ENCODE measurements around the gene SLC17A4.

The SLC17A4 gene

DNA sequence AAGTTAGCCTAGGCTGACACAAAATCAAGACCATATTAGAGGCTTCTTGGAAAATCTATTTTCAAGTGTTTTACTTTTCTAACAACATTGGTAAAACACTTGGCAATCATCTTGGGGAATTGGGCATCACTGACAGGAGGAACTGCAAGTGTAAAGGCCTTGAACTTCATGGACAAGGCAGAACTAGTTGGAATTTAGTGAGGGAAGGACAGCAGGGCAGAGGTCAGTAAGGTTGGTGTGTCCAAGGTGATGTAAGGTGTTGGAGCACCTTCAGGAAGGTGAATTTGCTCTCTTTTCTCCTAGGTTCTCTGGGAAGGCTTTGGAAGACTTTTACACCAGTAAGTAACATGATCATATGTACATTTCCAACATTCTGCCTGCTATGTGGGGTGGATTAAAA is 1.5 kb upstream of the SLC17A4 start:
- no peak for DNase-seq

DNA sequence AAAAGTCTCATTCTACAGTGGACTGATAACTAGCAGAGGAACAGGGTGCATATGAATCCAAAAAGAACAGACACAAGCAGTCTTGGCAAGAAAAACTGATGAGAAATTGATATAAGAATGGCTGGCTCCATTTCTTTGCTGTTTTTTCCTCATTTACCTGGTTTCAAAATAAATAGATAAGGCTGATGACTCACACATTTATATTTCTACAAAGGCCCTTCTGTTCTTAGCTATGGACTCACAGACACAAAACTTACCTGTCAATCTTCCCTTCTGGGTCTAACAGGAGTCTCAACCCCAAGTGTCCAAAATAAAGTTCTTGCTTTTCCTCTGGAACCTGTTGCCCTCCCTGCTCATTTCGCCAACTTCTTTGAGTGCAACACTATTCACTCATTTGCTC is 941 bp downstream of the SLC17A4 start:
- DNase-seq, result no peak

DNA sequence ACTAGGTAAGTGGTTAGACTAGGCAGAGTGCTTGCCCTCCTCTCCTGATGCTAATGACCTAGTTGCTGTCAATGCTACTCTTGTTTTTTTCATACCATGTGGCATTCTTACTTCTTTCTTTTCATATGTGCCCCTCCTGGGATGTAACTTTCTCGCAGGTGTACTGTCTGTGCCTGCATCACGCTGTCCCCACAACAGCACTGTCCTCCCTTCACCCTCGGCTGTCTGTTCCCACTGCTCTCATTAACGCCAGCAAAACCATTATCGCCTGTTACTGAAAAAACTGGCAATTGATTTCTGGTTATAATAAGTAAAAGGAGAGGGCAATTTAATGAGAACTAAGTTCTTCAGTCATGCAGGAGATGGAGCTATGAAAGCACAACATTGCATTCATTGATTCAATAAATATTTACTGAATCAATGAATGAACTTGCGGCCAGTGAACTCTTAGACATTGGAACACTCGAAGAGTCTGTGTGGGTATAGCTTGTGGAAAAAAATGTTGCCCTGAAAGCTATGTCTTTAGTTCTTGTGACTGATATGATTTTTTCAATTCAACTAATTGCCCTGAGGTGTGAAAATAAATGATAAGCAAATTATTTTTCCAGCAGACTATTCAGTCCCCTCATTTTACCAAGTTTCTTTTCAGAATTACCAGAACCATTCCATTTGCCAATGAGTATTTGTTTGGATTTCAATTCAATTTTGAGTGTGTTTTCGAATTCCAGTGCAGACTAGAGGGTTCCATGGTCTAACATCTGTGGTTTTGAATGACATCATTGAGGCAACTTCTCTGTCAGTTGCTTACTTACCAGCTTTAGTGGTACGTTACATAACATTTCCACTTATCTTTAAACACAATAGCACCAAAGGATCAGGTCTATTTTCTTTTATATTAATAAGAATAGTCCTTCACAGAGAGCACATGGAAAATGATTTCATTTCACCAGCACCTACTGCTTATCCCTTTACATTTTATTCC is 2.1 kb downstream of the SLC17A4 start:
- DNase-seq, result no peak

DNA sequence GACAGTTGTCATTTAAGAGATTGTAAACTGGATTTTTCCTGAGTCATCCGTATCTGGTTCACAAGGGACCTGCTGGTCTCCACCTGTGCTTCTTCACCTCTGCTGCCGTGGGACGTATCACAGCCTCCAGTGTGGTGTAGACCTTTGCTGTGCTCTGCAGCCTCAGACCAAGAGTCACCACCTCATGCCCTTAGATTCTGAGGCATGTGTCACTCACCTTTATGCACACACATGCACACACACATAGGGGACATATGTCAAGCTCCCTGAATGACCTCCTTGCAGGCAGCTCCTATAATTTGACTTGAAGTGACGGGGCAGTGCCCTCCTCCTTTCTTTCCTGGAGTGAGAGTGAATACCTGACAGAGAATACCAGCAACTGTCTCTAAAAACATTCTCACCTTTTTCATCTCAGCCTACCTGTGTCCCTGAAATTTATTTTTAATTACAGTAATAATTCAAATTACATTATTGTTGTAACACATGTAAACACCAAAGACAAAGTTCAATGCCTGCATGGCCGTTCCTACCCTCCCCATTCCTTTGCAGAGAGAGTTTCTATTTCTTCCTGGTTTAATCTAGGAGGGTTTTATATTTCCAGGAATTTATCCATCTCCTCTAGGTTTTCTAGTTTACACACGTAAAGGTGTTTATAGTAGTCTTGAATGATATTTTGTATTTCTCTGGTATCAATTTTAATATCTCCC is 3.5 kb downstream of the SLC17A4 start:
- DNase-seq, result no peak

DNA sequence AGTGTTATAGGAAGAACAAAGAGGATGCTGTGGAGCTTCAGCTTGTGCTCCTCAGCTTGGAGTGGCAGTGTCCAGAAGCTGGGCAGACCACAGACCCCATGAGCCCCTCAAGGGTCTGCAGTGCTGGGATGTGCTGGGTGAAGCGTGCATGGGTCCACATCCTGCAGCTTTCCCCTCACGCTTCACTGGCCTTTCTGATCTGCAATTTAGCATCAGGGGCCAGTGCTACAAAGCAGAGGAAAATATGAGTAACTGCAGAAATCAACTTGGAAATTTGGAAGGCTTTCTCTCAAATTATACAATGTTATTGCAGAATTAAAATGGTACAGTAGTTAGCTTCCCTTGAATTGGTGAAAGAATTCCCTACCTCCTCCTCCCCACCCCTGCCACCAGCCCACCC is 10.1 kb downstream of the SLC17A4 start:
- DNase-seq, result no peak

DNA sequence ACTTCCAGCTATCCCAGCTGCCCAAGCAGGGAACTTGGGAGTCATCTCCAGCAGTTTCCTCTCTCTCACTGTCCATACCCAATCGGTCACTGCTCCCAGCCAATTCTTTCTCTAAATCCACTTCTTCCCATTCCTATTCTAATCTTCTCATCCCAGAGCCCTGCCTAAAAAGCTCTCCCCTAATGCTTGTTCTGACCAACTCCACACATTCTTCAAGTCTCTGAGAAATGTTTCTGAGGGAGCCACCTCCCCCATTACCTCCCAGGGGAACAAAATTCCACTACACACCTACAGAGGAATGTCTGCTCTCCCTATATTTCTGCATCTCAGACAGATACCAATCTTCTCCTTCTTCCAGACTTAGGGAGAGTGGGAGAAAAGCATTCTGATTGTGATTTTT is 14.0 kb downstream of the SLC17A4 start:
- no peak for DNase-seq

DNA sequence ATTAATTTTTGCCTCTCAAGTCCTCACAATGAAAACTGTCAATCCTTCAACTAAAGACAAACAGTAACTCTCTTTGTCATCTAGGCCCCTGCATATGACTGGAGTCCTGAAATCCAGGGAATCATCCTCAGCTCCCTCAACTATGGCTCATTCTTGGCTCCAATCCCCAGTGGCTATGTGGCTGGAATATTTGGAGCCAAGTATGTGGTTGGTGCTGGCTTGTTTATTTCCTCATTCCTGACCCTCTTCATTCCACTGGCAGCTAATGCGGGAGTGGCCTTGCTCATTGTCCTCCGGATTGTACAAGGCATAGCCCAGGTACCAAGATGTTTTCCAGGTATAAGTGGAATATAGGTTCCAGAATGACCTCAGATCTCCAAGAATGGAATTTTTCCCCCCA is 15.4 kb downstream of the SLC17A4 start:
- DNase-seq, result no peak

DNA sequence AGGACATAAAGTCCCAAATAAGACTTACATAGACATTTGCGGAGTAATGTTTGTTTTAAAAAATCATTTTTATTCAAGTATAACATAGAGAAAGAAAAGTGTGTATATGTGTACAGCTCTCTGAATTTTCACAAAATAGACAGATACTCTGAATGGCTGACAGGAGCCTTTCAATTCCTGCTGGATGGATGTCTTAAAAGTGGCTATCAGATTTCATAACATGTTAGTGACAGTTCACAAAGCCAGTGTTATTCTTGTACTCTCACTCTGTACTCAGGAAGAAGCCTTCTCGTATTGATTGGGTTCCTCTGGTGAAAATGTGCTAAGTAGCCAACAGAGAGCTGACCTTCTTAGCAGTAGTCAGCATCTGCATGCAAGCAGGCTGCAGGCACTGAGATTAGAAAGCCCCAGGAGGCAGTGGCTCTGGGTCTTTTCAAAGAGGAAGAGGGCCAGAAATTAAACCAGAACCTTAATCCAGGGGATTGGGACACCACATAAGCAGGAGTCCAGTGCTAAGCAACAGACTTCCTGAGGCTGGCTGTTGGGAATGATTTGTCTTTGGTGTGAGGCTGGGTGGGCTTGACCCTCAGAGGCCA is 19.7 kb downstream of the SLC17A4 start:
- no peak for DNase-seq

DNA sequence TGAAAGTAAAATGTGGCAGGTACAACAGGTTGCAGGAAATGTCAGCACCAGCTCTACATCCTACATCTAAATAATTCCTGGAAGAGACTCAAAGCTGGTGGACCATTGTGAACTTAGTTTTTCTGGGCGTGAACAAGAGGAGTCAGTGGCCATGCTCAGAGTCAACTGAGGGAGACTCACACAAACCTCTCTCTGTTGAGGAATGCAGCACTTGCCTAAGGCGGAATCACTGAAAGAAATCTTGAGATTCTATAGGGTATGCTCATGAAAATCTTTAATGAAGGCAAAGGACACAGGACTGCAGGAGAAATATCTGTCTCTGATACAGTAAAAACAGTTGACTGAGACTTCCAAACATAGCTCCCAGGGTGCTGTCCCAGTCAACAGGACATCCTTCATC is 22.5 kb downstream of the SLC17A4 start:
- no peak for DNase-seq

DNA sequence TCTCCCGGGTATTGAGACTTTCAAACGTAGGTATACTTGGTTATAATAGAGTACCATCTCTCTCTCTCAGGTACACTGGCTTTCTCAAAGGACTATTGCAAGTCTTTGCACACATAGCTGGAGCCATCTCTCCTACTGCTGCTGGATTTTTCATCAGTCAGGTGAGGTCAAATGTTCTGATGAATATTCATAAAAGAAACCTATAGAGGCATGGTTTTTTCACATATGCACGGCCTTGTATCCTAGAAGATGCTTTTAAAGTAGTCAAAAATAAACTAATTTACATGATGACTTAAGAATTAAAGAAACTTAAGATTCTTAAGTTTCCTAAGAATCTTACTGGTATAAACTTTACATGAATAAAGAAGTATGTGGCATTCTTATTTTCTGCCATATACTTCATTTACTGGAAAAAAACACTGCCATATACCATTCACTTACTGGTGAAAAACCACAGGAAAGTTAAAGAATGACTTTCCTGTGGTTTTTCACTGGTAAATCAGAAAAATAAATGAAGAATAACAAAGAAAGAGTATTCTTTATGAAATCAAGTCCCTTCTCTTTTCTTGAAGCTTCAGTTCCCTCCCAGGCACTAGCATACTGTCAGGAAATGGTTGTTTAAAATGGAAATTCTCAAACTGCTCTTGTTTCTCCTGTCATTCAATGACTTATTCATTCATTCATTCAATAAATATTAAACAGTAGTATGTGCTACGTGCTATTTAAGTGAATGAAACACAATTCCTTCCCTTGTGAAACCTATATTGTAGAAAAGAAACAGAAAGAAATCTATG is 23.5 kb downstream of the SLC17A4 start:
- DNase-seq, result no peak

DNA sequence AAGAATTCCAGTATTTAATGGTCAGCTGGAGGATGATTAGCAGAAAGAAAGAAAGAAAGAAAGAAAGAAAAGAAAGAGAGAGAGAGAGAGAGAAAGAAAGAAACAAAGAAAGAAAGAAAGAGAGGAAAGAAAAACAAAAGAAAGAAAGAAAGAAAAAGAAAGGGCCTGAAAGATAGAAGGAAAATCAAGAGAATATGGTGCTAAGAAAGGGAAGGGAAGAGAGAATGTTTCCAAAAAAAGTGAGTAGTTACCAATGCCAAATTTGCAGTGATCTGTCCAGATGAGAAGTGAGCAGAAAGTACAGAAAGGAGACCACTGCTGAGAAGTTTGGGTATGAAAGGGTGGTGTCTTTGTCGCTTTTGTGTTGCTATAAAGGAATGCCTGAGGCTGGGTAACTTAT is 26.6 kb downstream of the SLC17A4 start:
- DNase-seq, result no peak

DNA sequence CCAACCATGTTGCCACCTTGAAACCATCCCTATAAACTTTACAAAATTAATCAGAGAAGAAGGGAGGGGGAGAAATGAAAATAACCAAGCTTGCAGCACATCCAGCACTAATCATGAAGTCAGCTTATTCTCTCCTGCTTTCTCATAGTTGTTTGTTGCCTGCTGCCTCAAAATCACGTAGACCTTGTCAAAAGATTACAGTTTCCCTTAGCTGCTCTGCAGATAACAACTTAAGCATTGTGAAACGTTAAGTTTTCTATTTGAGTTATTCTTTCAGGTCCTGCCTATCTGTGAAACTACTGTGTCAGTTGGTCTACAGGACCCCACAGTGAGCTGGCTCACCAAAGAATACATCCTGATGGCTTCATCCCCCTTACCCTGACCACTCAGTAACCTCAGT is 32.9 kb downstream of the SLC17A4 start:
- no peak for DNase-seq

DNA sequence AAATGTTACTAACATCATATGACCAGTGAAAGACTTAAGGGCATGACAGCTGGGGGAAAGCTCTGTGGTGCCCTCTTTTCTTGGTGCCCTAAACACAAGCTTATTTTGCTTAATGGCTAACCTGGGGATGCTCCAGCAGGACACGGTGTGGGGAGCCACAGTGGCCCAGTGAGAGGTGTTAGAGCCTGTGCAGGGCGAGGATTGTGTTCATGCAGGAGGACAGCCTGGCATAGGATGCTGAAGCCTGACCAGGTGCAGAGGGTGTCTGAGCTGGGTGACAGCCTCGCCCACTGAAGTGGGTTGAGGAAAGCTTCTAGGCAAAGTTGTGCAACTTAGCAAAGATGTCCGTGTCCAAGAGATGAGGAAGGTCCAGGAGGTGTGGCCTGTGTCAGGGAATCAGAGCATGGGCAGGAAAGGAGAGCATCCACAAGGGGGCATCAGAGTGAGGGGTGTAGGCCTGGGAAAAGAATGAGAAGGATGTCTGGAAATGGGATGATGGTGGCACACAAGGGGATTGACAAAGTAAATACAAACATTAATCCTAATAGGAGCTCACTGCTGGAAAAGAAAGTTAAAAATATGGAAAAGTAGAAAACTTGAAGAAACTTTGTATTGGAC is 33.9 kb downstream of the SLC17A4 start:
- no peak for DNase-seq

DNA sequence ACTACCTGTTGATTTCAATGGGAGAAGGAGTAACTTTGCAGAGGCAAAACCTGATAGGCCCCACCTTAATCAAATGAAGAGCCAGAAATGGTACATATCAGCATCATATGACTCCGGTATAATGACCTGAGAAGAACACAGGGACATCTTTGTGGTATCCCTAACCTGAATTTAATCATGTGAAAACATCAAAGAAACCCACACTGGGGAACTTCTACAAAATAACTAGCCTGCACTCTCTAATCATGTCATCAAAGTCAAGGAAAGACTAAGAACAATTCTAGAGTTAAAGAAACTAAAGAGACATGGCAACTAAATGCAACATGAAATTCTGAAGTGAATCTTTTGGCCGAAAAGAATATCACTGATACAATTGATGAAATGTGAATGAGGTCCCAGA is 34.9 kb downstream of the SLC17A4 start:
- no peak for DNase-seq

DNA sequence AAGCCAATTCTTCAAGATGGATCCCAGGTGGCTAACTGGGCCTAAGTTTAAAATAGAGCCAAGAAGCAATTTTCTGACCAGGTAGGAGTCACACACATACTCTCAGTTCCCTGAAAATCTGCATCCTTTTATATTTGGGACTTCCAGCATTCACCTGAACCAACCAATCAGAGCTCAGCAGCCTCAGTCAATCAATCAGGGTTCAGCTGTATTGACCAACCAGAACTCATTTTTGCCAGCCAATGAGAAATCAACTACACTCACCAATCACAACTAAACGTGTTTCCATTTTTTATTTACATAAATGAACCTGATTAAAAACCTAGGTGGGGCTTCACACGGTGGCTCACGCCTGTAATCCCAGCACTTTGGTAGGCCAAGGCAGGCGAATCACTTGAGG is 37.5 kb downstream of the SLC17A4 start:
- no peak for DNase-seq

DNA sequence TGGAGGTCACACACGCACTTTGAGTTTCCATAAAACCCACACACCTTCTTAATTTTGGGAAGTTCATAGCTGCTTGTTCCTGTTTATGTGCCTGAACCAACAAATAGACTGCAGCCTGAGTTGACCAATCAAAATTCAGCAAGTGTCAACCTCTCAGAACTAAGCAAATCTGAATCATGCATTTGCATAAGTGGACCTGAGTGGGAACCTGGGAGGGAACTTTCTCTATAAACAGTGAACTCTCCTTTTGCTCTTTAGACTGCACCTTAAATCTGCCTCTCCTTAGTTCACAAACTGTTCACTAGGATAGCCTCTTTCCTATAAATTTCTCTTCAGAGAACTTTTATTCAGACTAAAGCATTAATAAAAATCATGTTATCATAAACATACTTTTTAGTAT is 39.4 kb downstream of the SLC17A4 start:
- no peak for DNase-seq

DNA sequence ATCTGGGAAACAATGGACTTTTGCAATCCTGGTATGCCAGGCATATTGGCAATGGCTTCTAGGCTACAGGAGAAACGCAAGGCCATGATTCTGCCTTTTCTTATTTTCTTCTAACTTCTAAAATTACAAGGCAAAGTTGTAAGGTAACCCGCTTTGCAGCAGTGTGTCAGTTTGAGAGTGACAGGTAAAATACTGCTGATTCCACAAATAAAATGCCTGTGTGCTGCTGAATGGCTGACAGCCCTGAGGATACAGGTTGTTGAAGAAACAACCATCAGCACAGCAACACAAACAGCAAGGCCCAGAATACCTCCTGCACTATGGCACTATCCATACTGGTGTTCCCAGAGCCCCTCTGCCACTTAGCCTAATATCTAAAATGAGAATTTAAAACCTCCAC is 40.2 kb downstream of the SLC17A4 start:
- DNase-seq, result no peak

DNA sequence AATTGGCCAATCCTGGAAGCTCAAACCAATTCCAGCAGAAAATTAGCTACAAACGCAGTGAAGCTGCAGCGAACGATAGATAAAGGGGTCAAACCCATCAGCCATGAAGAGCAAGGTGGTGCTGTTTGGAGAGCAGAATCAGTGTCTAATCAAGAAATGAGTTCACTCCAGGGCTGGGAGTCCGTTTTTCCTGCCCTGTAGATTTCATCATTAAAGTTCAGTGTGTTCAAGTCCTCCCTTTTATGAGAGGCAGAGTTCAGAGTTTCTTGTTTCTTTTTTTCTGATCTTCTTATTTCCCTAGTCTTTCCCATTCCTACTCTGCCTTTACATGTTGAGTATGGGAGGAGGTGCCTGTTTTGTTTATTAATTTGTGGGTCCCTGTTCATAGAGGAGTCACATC is 46.9 kb downstream of the SLC17A4 start:
- no peak for DNase-seq

DNA sequence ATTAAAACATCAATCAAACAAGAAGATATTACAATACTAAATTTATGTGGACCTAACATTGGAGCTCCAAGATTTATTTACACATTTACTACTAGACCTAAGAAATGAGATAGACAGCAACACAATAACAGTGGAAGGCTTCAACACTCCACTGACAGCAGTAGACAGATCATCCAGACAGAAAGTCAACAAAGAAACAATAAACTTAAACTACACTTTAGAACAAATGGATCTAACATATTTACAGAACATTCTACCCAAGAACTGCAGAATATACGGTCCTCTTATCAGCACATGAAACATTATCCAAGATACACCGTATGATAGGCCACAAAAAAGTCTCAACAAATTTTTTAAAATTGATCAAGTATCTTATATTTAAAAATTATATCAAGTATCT is 50.3 kb downstream of the SLC17A4 start:
- DNase-seq, result no peak

DNA sequence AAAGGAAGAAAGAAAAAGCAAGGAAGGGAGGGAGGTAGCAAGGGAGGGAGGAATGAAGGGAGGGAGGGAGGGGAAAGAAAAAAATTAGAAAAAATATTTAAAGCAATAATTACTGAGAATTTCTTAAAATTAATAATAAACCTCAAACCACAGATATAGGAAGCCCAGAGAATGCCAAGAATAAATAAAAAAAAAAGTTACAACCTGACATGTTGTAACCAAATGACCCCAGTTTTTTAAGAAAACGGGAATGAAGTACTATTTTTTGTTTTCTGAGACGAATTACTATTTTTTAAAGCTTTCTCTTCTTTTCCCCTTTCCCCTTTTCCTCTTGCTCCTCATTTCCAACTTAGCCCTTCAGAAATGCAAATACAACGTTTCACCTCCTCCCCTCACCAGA is 60.7 kb downstream of the SLC17A4 start:
- DNase-seq, result no peak

DNA sequence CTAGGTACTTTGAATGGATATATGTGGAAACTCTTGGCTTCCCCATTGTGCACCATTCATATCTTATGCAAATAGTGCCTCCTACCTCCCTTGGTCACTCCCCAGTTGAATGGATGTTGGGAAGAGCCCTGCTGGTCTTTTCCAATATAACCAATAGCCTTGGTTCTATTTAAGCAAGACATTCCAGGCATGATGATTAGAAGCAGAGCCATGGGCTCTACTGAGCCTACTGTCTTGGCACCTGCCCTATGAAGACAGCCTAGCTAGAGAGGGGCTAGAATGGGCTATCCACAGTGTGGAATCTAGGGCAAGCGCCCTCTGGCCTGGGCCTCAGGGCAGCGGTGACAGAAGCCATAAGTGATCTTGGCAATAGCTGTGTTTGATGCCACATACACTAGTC is 61.7 kb downstream of the SLC17A4 start:
- DNase-seq, result no peak

DNA sequence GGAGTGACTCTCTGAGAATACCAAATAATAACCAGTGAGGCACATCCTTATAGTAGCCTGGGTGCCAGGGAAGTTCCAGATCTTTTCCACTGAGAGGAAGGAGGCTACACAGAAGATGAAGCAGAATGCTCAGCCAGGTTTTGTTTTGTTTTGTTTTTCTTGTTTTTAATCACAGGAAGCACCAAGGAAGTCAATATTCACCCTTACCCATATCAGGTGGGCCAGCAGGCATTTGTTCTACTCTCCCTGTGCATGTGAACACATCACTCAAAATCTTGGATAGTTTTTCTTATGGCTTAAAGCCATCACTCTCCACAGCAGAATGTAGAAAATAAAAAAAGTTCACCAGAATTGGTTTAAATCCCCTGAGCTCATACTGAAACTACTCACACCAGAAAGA is 66.8 kb downstream of the SLC17A4 start:
- DNase-seq, result no peak

DNA sequence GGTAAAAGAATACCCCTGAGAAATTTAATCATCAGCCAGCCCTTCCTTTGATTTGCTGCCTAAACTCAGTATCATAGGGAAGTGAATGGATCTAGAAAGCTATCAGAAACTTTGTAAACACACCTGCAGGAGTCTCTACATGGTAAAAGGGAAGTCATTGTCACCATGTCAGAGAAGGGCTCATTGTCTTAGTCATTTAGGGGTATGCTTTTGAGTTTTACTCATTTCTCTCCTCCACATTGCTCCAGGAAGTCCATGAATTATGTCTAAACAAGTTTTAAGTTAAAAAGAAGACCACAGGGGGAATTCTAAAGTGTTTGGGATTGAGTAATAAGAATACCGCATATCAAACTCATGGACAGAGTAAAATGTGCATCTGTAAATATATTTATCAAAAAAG is 74.8 kb downstream of the SLC17A4 start:
- no peak for DNase-seq
